ENCODE measurements around the gene ROBO1.

Gene ROBO1

GRCh38 chr3:79040701-79041100 is 727.1 kb downstream of the ROBO1 start:
- no peak for DNase-seq

GRCh38 chr3:79040091-79040490 is 727.7 kb downstream of the ROBO1 start:
- DNase-seq = no peak

DNA sequence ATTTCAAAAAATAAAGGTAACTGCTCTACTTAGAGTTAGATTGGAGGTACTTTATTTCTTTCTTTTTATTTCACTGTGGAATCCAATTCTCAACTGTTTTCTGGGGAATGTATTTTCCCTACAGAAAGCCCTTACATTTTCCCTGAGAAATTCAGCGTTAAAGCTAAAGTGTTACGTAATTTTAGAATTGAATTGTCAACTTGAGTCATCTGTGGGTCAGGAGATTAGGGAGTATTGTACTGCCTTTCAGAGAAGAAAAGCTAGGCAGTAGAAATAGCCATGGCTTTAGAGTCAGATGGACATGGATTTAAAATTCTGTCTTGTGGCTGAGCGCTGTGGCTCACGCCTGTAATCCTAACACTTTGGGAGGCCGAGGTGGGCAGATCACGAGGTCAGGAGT is 728.6 kb downstream of the ROBO1 start:
- no peak for DNase-seq

DNA sequence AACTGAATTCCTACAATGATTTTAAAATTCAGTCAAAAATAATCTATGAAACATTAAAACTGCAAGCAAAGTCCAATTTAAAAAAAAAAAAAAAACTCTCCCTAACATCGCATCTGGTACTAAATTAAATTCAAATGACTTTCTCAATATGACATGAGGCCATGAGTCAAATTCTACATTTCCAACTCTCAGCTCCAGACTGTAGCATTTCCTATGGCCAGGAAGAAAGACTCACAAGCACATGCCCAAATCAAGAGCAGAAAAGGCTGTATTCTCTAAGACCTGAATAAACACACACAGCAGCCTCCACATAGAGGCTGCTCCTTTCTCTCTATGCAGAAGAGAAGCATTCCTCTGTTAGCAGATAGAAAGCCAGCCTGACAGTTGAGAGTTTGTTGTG is 729.2 kb downstream of the ROBO1 start:
- no peak for DNase-seq

GRCh38 chr3:79038057-79038456 is 729.7 kb downstream of the ROBO1 start:
- no peak for DNase-seq

- peak; percentile 42 for DNase-seq
These were observed 735.0 kb downstream of the ROBO1 start for GRCh38 chr3:79032686-79033318.

DNA sequence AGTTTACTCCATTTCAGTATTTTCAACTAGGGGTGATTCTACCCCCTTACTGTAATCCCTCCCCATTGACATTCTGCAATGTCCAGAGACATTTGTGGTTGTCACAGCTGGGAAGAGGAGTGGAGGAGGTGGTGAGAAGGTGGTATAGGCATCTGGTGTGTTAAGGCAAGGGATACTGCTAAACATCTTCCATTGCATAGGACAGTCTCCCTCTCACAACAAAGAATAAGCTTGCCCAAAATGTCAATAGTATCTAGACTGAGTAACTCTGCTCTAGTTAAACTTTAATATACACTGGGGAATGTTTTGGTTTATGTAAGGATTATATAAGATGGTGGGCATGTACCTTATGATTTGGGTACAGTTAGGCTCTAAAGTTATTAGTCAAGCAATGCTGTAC is 737.6 kb downstream of the ROBO1 start:
- no peak for DNase-seq

DNA sequence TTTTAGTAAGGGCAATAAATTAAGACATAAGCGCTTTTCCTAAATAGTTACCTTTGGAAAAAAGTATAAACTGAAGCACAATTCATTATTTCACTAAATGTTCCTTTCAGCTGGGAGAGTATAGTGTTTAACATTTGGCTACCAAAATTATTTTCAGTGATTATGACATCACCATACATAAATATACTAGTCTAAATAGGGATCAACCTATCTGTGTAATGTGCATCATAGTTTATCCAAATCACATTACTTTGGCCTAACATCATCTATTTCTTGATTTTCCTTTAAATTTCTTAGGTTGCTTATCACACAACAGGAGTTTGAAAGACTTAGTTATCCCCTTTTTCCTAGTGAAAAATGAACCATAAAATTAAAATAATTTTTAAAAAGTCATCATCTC is 738.9 kb downstream of the ROBO1 start:
- DNase-seq = no peak

DNA sequence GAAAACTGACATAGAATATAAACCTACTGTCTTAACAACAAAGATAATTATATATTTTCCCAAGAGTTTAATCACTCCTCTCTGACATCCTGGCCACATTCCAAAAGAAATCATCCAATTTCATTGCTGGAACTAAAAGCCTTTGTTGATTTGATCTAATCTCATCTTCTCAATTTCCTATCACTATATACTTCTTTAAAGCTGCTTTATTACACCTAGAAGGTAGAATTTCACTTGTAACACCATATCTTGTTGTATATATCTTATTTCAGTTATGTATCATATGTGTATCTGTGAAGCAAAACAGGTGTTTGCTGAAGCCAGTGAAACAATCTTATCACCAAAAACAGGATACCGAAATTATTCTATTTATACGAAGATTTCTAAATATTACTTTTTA is 740.2 kb downstream of the ROBO1 start:
- no peak for DNase-seq

GRCh38 chr3:79019924-79020173 is 747.9 kb downstream of the ROBO1 start:
- no peak for DNase-seq

- DNase-seq = peak; percentile 90
These were observed 748.5 kb downstream of the ROBO1 start for GRCh38 chr3:79019137-79019923.

GRCh38 chr3:79018671-79019136 is 749.1 kb downstream of the ROBO1 start:
- DNase-seq = peak; percentile 37

DNA sequence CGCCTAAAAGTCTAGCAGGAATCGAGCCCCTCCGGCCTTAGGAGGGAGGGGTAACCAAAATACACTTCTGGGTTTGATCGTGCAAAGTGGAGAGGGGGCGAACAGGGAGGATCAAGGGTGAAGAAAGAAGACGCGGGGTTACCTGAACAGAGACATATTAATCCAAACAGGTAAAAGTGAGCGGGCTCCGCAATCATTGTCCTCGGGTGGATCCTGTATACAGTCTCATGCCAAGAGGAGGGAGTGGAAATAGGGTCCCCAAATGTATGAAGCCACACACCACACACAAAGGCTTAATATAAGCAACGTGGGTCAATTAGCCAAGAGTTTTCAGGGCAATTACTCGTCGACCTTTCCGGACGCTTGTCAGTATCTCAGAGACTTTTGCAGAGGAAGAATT is 749.5 kb downstream of the ROBO1 start:
- no peak for DNase-seq

- DNase-seq = no peak
These were observed 751.0 kb downstream of the ROBO1 start for GRCh38 chr3:79016587-79017376.

GRCh38 chr3:79015854-79016253 is 751.9 kb downstream of the ROBO1 start:
- no peak for DNase-seq

GRCh38 chr3:79012946-79013362 is 754.8 kb downstream of the ROBO1 start:
- DNase-seq = peak; percentile 44

DNA sequence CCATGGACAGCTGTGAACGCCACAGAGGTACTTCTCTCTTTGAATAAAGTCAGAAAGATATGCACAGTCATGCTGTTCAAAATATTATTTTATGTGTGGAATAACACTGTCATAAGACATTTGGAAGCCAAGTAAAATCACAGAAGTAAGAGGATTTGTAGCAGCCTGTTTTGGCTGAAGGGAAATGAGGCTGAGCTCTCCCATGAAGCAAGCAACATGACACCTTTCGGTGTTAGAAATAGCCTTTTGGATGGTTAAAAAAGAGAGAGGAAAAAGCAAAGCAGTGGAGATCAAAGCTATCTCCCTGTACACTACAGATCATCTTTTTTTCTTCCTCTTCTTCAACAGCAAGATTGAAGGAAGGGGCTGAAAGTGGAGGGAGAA is 755.3 kb downstream of the ROBO1 start:
- no peak for DNase-seq

- DNase-seq = no peak
These were observed 755.8 kb downstream of the ROBO1 start for GRCh38 chr3:79011821-79012529.

- DNase-seq = no peak
These were observed 757.9 kb downstream of the ROBO1 start for GRCh38 chr3:79009861-79010260.

DNA sequence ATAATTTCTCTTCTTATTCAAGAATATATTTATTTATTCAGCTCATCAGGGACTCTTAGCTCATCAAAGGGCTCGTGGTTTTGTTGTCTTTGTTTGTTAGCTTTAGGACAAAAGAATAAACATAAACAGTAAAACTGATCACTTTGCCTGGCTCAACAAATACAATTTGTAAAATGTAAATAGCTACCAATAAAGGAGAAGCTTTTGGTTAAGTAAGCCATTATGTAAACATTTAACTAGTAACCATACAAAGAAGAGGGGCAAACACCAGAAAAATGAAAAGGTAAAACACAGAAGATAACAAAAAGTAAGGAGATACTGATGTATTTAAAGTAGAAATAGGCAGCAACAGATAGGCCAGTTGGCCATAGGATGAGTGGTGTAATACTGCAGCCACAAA is 761.7 kb downstream of the ROBO1 start:
- DNase-seq = no peak

- DNase-seq = no peak
These were observed 762.7 kb downstream of the ROBO1 start for GRCh38 chr3:79005084-79005483.

- DNase-seq = no peak
These were observed 763.8 kb downstream of the ROBO1 start for GRCh38 chr3:79003994-79004393.
